GM18861 (cell line): ENCODE data around the gene STK33.

Experiments used
- ATAC-seq: cut with Tn5 transposase; IDR thresholded peaks from one replicate; pipeline ENCODE4 v1.9.1; 2021; ENCODE audit not compliant: unreplicated experiment

The STK33 gene

DNA sequence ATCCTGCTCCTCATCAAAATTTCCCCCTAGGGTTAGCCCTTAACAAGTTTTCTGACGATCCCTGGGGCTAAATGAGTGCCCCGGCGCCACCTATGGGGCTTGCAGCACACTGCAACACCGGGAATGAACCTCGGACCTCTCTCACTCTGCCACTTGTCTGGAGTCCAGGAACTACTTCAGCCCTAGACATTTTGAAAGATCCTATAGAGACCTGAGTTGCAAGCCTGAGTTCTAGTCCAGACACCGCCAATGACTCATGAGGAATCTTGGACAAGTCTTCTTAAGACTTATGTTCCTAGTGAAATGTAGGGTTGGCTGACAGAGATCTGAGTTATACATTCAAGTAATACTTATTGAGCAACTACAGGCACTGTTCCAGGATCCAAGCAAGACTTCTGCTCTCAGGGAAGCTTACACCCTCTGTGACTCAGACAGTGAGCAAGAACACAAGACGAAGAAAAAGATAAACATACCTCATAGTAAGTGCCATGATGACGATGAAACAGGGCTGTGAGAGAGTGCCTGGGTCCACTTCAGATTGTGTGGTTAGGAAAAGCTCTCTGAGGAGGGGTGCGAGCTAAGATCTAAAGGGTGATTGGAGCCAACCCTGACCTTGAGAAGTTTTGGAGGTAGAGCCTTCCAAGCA is 10.2 kb upstream of the STK33 start:
- peak; percentile 75 for ATAC-seq

GRCh38 chr11:8603696-8604077 is 9.7 kb upstream of the STK33 start:
- no peak for ATAC-seq

GRCh38 chr11:8601376-8602133 is 7.5 kb upstream of the STK33 start:
- no peak for ATAC-seq

- ATAC-seq: no peak
Observed at GRCh38 chr11:8598506-8598905, 4.5 kb upstream of the STK33 start.

DNA sequence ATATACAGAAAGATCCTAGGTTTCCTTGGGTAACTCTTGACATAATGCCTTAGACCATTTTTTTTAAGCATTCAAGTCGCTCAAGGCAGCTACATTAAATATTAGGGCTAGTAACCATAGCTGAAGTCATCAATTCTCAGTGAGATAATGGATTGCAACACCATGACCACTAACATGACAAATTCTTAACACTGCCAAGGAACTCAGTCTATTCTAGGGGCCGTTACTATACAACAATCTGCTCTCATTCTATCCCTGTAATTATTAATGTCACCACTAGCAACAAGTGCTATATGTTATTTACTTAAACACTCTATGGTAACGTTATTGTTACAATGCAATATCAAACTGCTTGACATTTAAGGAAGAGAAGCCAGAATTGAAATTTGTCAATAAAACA is 3.2 kb upstream of the STK33 start:
- ATAC-seq: no peak

- ATAC-seq: no peak
Observed at GRCh38 chr11:8596504-8597046, 2.5 kb upstream of the STK33 start.

GRCh38 chr11:8593455-8593854 is 573 bp downstream of the STK33 start:
- ATAC-seq: peak; percentile 17

- ATAC-seq: no peak
Observed at GRCh38 chr11:8587915-8588314, 6.1 kb downstream of the STK33 start.

DNA sequence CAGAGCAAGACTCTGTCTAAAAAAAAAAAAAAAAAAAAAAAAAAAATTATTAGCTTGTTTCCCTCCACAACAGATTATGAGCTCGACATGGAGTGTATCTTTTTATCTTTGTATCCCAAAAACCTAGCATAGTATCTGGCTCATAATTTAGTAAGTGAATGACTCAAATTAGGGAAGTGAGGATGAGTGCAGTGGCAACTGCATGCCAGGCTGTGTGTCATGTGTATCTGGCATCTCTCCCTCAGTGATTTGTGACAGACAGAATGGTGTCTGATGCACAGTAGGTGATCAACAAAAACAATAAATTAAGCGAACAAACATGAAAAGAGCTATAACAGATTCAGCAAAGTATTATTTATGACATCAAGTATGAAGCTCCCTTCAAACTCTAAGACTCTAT is 7.2 kb downstream of the STK33 start:
- no peak for ATAC-seq

DNA sequence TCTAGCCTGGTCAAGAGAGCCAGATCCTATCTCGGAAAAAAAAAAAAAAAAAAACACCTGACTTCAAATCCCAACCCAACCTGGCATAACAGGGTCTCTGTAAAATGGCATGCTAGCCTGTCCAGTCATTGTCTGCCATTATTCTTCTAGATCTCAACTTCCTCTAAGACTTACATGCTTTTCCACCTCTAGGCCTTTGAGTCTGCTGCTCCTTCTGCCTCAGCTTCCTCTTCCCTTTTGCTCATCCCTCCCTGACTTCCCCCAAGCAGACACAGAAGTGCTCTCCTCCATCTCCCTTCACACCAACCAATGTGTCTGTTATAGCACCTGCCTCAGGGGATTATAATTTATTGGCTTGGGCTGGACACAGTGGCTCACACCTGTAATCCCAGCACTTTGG is 7.8 kb downstream of the STK33 start:
- no peak for ATAC-seq

DNA sequence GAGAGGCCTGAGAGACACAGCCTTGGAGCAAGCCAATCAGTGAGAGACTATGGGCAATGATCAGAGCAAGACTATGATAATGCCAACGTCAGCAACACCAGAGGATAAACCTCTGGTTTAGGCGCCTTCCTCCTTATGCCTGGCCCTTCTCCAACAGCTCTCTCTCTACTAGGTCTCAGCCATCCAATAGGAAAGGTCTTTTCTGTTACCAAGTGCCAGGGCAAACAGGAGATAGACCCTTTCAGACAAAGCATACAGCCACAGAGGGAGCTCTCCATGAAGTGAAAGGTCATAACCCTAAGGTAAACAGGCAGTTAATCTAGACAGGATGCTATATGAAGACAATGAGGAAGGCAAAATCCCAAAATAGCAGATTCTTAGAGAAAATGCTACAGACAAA is 9.5 kb downstream of the STK33 start:
- no peak for ATAC-seq

DNA sequence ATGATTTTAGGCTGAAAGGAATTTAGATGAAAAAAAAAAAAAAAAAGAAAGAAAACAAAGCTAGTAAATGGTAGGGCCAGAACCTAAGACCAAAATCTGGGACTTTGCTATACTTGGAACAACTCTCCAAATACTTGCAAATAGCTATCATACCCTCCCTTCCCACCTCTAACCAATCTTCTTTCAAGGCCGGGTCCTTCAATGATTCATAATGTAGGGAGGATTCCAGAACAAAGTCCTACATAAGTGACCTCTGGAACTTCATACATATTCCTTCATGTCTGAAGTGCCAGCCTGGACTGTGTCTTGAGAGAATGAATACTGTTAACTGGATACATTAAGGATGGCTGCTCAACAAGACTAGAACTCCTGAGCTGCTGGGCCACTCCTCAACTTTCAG is 9.9 kb downstream of the STK33 start:
- no peak for ATAC-seq

DNA sequence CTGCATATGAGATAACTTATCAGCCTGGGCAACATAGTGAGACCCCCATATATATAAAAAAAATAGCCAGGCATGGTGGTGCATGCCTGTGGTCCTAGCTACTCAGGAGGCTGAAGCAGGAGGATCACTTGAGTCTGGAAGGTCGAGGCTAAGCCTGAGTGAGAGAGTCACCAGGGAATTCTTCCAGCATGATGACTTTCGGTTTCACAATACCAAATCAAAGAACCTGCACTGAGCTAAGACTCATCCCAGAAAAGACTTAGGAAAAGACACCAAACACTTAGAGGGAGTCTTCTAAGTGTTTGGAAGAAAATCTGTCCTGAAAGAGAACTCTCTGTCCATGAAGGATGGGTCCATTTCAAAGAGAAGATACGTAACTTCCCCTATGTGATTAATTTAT is 12.7 kb downstream of the STK33 start:
- ATAC-seq: no peak

GRCh38 chr11:8577791-8578581 is 16.0 kb downstream of the STK33 start:
- ATAC-seq: no peak

DNA sequence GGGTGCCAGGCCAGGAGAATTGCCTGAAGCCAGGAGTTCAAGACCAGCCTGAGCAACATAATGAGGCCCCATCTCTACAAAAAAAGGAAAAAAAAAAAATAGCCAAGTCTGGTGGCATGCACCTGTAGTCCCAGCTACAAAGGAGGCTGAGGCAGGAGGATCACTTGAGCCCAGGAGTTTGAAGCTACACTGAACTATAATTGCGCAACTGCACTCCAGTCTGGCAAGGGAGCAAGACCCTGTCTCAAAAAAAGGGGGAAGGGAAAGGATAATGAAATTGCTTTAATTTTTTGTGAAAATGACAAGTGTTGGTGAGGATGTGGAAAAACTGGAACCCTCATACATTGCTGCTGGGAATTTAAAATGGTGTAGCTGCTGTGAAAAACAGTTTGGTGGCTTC is 19.2 kb downstream of the STK33 start:
- no peak for ATAC-seq

GRCh38 chr11:8573777-8574176 is 20.3 kb downstream of the STK33 start:
- no peak for ATAC-seq

- peak; percentile 53 for ATAC-seq
Observed at GRCh38 chr11:8567602-8568198, 26.3 kb downstream of the STK33 start.

- ATAC-seq: no peak
Observed at GRCh38 chr11:8566613-8567210, 27.3 kb downstream of the STK33 start.

DNA sequence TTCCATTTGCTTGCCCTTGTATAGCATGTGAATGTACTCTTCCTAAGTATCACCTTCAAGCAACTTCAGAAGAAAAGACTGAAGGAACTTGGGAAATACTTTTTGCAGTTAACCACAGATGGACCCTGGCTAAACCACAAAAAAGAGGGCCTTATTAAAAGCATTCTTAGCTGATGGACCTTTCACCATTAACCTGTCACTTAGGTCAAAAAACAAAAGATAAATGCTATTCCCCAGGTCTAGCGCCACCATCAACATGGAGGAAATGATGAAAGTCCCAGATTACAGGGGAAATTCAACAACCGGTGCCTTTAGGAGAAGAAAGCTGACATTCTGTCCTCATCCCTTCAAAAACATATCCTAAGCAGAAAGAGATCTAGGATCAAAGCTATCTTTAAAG is 29.5 kb downstream of the STK33 start:
- no peak for ATAC-seq

DNA sequence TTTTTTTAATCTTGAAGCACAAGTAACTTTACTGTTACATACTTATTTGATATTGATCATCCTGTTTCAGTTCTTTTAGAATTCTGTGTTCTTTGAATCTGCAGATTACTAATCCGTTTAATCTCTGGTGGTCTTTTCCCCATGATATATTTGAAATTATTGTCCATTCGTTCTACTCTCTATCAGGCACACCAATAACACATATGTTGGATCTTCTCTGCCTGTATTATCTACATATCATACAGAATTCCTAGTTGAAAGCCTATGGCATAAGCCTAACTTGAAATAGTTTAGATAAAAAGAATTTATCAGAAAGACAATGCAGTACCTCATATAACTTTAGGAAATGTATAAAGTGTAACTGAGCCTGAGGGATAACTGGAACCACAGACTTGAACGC is 32.6 kb downstream of the STK33 start:
- ATAC-seq: no peak

DNA sequence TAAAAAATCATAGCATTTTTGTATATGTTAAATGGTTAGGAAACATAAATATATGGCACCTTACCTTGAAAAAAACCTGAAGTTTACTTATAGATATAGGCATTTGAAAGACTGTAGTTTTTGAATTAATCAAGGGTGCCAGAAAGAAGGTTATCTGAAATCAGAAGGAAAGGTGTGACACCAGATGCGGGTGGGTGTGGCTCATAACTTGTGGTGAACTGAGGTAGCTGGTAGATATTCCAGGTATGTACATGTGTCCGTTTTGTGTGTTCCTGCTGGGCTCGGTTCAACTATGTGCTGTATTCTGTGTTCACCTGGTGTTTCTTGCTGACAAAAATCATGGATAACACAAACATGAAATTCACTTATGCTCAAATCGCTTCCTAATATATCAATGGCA is 35.6 kb downstream of the STK33 start:
- no peak for ATAC-seq
